Cardiac fibroblast (primary cell): ENCODE measurements around the gene TDRD7.
A peak's percentile ranks its signal among the peaks of the same experiment; 100 is the strongest.

Experiments
- DNase-seq, 2 donors: peaks; one replicate each; pipeline versions ENCODE4 v3.0.0 to v3.0.0-alpha.2; 2010; ENCODE audit warnings: low read depth in 2 of 2
- H3K4me3 ChIP-seq, 2 donors: replicated peaks in 1 of 2; 1 replicate in 1 of 2; 2 replicates in 1 of 2; pipeline ENCODE4 v1.5.1; 2011; ENCODE audit warnings: low read depth in 2 of 2, low read length in 2 of 2, mild to moderate bottlenecking in 2 of 2, moderate library complexity in 1 of 2
- CTCF ChIP-seq: IDR thresholded peaks from one replicate; pipeline ENCODE4 v1.5.1; 2011; ENCODE audit warnings: low read depth, mild to moderate bottlenecking, low read length, inconsistent platforms

TDRD7 gene

GRCh38 chr9:97397220-97397619, 14.7 kb upstream of the TDRD7 start:
- no peak overlapping the region for H3K4me3 ChIP-seq
- TF ChIP-seq CTCF = no peak
- no peak for DNase-seq

DNA sequence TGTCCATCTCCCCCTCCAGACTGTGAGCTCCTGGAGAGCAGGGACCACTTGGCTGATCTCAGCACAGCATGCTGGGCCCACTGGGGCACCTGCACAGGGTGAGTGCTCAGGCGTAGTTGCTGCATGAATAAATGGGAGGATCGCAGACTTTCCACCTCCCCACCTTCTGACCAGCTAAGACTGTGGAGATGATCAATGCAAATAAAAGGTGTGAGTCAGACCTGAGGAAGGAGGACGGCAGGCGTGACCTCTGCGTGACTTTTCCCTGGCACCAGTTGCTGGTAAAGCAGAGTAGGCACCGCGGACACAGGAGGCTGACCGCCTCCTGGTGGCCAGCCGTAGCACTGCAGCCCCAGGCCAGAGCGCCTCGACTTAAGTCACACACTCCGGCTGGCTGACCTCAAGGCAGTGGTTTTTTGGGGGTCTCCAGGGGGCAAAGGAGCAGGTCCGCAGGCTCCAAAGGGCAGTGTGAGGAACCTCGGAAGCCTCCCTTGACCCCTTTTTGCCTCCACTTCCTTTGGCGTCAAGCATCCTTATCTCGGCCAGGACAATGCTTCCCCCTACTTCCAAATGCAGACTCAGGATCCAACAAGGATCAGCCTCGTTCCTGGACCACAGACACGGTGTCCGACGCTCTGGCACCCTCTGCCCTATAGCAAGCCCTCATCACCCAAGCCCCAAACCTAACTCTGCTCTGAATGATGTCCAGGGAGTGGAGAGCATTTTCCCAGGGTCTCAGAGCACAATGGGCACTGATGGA, 12.7 kb upstream of the TDRD7 start:
- peak; percentile 81 for DNase-seq
- TF ChIP-seq CTCF = peak; percentile 97
- H3K4me3 ChIP-seq = no peak overlapping the region

- DNase-seq = no peak
- H3K4me3 ChIP-seq = no peak overlapping the region
- no peak for TF ChIP-seq CTCF
These were observed 8.1 kb upstream of the TDRD7 start for GRCh38 chr9:97403746-97404316.

GRCh38 chr9:97405551-97405950, 6.3 kb upstream of the TDRD7 start:
- no peak for DNase-seq
- TF ChIP-seq CTCF = no peak
- H3K4me3 ChIP-seq = no peak overlapping the region

DNA sequence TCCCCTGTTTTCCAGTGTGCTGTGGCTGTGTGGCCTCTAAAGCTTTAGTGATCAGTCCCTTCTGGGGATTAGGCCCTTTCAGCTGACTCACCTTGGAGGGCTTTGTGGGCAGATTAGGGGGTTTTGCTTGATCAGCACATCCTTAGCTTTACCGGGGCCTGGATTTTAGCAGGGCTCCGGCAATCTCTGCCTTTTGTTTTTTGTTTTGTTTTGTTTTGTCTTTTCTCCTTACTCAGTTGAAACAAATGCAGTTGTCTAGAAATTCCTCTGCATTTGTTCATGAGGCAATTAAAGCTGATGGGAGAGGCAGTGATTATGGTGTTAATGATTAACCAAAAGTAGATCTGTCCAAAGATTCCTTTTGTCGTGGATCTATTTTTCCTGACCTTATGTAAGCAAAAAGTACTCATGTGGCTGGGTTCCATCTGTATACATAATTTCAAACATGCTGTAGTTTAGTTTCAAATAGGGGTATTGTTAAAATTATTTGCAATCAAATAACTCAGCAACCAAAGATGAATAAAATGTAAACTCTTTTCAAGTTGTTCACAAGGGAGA, 5.2 kb upstream of the TDRD7 start:
- H3K4me3 ChIP-seq = no peak overlapping the region
- TF ChIP-seq CTCF = no peak
- no peak for DNase-seq

- H3K4me3 ChIP-seq = no peak overlapping the region
- DNase-seq = no peak
- no peak for TF ChIP-seq CTCF
These were observed 3.3 kb upstream of the TDRD7 start for GRCh38 chr9:97408562-97408961.
